ENCODE data around the gene PSTPIP1. TPM values are rescaled to one million over a fixed set of nuclear protein-coding genes. Genes with fewer than 3 reads are reported as not detected.

PSTPIP1 gene
- total and polyA plus RNA-seq, 9 of the 15 experiments (the other 6 are each of a cell fraction or from before 2014, with no cell fraction given): not detected

- TF ChIP-seq MGA (IDR thresholded peaks at IDR 0.05) (no peak), BRF2 (IDR thresholded peaks at IDR 0.05; ENCODE audit: borderline replicate concordance, insufficient read depth, insufficient read length) (no peak), XRCC4 (IDR thresholded peaks at IDR 0.05; ENCODE audit: extremely low read depth, insufficient read depth, insufficient read length) (no peak), SMARCA5 (IDR thresholded peaks at IDR 0.05) (no peak), MEF2A (IDR thresholded peaks at IDR 0.05; ENCODE audit: control insufficient read depth, low read depth, low read length) (no peak), ZNF175 (CRISPR knock-in tag; IDR thresholded peaks at IDR 0.05; ENCODE audit: low read depth) (no peak)
Observed at GRCh38 chr15:76998663-76999285, 3.8 kb downstream of the PSTPIP1 start (continued).

All from K562 (cell line).